GM19193 (cell line): ENCODE measurements around the gene KCTD13.

Experiments used
- POLR2A ChIP-seq: IDR thresholded peaks from 4 replicates; pipeline ENCODE4 v1.6.1; 2011; ENCODE audit not compliant: insufficient read depth, insufficient read length; ENCODE audit errors: extremely low read depth

The KCTD13 gene

GRCh38 chr16:29912087-29912486 is 13.9 kb downstream of the KCTD13 start:
- TF ChIP-seq POLR2A: no peak

GRCh38 chr16:29911676-29912010 is 14.4 kb downstream of the KCTD13 start:
- no peak for TF ChIP-seq POLR2A

GRCh38 chr16:29910819-29911675 is 15.0 kb downstream of the KCTD13 start:
- no peak for TF ChIP-seq POLR2A

GRCh38 chr16:29909391-29909790 is 16.6 kb downstream of the KCTD13 start:
- no peak for TF ChIP-seq POLR2A

GRCh38 chr16:29908719-29909220 is 17.3 kb downstream of the KCTD13 start:
- TF ChIP-seq POLR2A: no peak

GRCh38 chr16:29907973-29908372 is 18.1 kb downstream of the KCTD13 start:
- no peak for TF ChIP-seq POLR2A

- no peak for TF ChIP-seq POLR2A
Observed at GRCh38 chr16:29906520-29907244, 19.3 kb downstream of the KCTD13 start.

GRCh38 chr16:29905668-29906067 is 20.4 kb downstream of the KCTD13 start:
- TF ChIP-seq POLR2A: no peak

- TF ChIP-seq POLR2A: no peak
Observed at GRCh38 chr16:29904947-29905346, 21.1 kb downstream of the KCTD13 start.

GRCh38 chr16:29903590-29903989 is 22.4 kb downstream of the KCTD13 start:
- no peak for TF ChIP-seq POLR2A

- no peak for TF ChIP-seq POLR2A
Observed at GRCh38 chr16:29901607-29901945, 24.4 kb downstream of the KCTD13 start.

- TF ChIP-seq POLR2A: no peak
Observed at GRCh38 chr16:29900888-29901606, 25.0 kb downstream of the KCTD13 start.

GRCh38 chr16:29900102-29900887 is 25.7 kb downstream of the KCTD13 start, which contains the start of gene ASPHD1:
TSS of gene ASPHD1 (plus strand) at chr16:29900488. CDS start at chr16:29900972, 484 bp downstream.
- no peak for TF ChIP-seq POLR2A

GRCh38 chr16:29899516-29900101 is 26.4 kb downstream of the KCTD13 start, which contains the start of gene SEZ6L2:
TSS of gene SEZ6L2 (minus strand) at chr16:29899550. CDS start at chr16:29899019, 531 bp downstream.
- no peak for TF ChIP-seq POLR2A
